GDM1 (cell line): ENCODE measurements around the gene RAD1.

Experiments
- DNase-seq: peaks from one replicate; lab custom pipeline; 2025; lab: John Stamatoyannopoulos, UW

RAD1 gene

DNA sequence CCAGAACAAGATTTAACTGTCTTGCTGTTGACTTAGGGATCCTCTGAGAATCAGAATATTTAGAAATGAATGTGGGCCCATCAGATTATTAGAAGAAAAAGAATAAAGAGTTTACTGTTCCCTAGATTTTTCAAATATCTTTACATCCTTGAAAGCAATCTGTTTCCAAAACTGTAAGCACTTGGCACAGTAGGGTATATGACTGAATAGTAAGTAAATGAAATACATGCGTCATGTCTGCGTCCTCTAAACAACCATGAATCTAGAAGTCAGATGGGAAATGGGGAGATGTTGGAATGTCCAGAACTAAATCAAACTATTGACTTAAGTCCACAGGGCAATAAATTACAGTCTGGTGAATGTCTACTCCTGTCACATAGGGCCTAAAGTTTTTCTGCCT, 50.2 kb downstream of the RAD1 start:
- no peak for DNase-seq

DNA sequence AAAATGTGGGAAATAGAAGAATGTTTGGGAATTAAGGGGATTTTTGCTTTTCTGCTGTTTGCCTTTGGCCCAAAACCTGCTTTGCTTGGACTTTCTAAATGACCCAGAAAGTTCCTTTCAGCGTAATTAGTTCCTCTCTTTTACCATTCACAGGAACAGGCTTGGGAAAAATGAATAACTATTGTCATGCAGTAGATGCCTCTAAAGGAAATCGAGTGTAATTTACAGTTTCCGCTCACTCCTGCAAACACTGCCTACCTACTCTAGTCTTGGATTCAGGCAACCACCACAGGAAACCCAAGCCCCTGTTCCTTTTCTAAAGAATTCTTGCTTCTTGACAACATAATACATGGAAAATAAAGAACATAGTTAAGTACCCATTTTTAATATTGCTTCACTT, 51.4 kb downstream of the RAD1 start:
- no peak for DNase-seq

DNA sequence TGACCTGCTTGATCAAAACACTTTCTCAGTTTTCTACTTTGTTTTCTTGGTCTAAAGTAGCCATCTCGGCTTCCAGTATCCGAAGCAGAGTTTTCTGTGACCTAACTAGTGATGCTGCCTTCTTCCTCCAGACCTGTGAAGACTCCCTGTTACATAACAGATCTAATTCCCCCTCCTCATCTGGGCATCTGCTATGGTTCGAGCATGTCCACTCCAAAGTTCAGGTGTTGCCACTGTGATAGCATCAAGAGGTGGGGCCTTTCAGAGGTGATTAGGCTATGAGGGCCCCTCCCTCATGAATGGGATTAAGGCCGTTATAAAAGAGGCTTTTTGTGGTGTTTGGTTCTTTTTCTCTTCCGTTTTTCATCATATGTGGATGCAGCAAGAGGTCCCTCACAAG, 56.1 kb downstream of the RAD1 start:
- DNase-seq, result no peak

- no peak for DNase-seq
These were observed 56.5 kb downstream of the RAD1 start for GRCh38 chr5:34858790-34859189.

DNA sequence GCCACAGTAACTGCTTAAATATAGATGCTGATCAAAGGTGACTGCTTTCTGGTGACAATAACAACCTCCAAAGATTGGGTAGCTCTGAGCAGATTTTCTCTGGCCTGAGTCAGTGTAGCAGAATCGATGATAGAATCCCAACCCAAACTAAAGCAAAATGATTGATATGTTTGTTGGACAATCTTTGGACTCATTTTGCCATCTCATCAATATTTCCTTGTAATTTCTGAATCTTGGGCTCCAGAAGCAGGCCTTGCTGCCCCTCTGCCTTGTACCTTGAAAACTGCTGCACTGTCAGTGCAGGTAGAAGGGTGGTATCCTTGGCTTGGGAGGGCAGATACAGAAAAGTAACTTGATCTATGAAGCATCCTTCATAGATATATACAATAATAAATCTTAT, 57.4 kb downstream of the RAD1 start:
- no peak for DNase-seq

DNA sequence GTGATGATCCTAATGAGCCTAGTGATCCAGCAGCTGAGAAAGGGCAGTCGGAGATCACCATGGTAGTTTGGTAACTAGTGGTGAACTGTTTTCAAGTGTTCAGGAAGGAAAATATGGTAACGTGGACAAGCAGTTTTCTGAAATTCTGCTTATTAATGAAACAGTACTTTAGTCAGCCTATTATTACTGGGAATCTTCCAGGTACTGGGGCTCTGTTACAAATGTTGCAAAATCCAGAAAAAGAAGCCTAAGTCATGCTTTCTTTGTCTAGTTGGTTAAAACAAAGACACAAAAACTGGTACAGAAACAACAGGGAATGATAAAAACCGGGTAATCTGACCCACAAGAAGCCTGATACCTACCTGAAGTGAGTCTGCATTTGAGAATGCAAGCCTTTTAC, 58.1 kb downstream of the RAD1 start:
- no peak for DNase-seq
